ENCODE measurements around the gene KNDC1. TPM values are rescaled to one million over a fixed set of nuclear protein-coding genes. Genes with fewer than 3 reads are reported as not detected.

KNDC1 gene
- total and polyA plus RNA-seq, 8 donors: 0.05 to 1.7 (median 0.58) TPM; not detected in 1

DNA sequence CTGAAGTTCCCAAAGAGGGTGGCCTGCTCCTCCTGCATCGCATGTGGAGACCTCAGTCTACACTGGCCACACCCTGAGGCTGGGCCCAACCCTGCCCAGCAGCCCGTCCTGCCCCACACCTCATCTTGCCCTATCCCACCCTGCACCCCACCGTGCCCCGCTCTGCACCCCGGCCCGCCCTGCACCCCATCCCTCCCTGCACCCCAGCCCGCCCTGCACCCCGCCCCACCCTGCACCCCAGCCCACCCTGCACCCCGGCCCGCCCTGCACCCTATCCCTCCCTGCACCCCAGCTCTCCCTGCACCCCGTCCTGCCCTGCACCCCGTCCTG lies 92.2 kb downstream of the KNDC1 start:
- no peak for TF ChIP-seq POLR2AphosphoS5 (IDR thresholded peaks at IDR 0.05)
- no peak for TF ChIP-seq EP300 (IDR thresholded peaks at IDR 0.05)
- TF ChIP-seq CTCF (IDR thresholded peaks at IDR 0.05): no peak
- no peak for TF ChIP-seq POLR2A (IDR thresholded peaks at IDR 0.05)
- peaks cover 0 to 57% (median 13%) of the 10 kb centered on the region in 3 donors for H3K27me3 ChIP-seq
- H3K4me3 ChIP-seq: no peak overlapping the region
- H3K9me3 ChIP-seq: no peaks in the 10 kb centered on the region
- DNase-seq: no peak
- no peak overlapping the region for H3K27ac ChIP-seq
- H3K4me1 ChIP-seq: peaks cover 1 to 3% (median 2%) of the 10 kb centered on the region in 4 donors
- 57 to 75% (median 71%) methylated on average over 8 to 12 of the region's 12 CpGs for WGBS, 5 donors
- H3K36me3 ChIP-seq: no peaks in the 10 kb centered on the region
- intact Hi-C loops (cut with DNase I; ENCODE audit: low total_unique reads): no loop called here

DNA sequence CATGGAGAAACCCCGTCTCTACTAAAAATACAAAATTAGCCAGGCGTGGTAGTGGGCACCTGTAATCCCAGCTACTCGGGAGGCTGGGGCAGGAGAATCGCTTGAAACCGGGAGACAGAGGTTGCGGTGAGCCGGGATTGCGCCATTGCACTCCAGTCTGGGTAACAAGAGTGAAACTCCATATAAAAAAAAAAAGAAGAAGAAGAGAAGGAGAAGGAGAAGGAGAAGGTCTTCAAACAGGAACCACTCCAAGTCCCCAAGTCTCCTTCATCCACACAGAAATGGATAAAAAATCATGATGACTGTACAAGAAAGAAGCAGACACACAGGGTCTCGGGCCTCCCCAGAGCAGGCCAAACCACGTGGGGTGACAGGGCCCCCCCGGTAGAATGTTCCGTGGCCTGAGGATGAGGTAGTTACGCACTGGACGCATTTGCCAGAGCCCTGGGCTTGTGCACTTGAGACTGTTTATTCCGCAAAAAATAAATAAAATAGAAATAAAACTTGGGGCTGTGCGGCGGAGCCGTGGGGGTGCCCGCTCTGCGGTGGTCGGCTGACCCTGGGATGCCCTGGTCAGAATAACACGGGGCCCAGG lies 93.4 kb downstream of the KNDC1 start:
- Histone ChIP-seq H3K27me3 (peaks cover 0 to 44% (median 8%) of the 10 kb centered on the region in 3 donors), H3K4me3 (no peak overlapping the region), H3K36me3 (no peaks in the 10 kb centered on the region), H3K27ac (no peak overlapping the region), H3K4me1 (peaks cover 14 to 15% (median 15%) of the 10 kb centered on the region in 4 donors), H3K9me3 (no peaks in the 10 kb centered on the region)
- DNase-seq: no peak
- no peak for TF ChIP-seq CTCF (IDR thresholded peaks at IDR 0.05)
- no peak for TF ChIP-seq EP300 (IDR thresholded peaks at IDR 0.05)
- TF ChIP-seq POLR2A (IDR thresholded peaks at IDR 0.05): no peak
- no peak for TF ChIP-seq POLR2AphosphoS5 (IDR thresholded peaks at IDR 0.05)
- intact Hi-C loops (cut with DNase I; ENCODE audit: low total_unique reads): no loop called here
- 80 to 87% (median 85%) methylated on average over 22 of the region's 22 CpGs for WGBS, 5 donors

DNA sequence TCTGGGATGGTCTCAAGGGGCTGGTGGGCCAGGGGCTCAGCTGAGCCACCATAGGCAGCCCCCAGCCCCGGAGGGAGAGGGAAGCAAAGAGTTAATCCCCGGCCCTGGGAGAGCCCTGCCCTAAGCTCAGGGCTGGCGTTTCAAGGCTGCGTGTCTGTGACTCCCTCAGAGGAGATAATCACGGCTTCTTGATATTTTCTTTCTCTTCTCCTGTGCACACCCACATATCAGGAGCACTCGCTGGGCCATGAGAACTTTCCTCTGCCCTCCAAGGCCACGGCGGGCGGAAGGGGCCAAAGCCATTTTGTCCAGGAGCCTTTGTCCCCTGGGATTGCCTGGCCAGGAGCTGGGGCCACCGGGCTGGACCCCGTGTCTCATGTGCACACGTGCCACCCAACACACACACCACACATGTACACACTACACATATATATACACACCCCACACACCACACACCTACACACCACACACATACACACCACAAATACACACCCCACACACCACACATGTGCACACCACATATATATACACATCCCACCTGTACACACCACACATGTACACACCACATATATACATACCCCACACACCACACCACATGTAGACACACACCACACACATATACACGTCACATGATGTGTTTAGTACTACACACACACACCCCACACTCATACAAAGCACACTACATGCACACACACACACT lies 94.6 kb downstream of the KNDC1 start:
- Histone ChIP-seq H3K4me3 (no peak overlapping the region), H3K36me3 (no peaks in the 10 kb centered on the region), H3K27ac (no peak overlapping the region), H3K27me3 (peaks cover 0 to 33% (median 8%) of the 10 kb centered on the region in 3 donors), H3K4me1 (peaks cover 25 to 27% (median 26%) of the 10 kb centered on the region in 4 donors), H3K9me3 (no peaks in the 10 kb centered on the region)
- no peak for DNase-seq
- intact Hi-C loops (cut with DNase I; ENCODE audit: low total_unique reads): loop anchor here (5.0 kb wide), 1 partner anchor 58 kb away; no protein-coding TSS in a partner anchor
- no peak for TF ChIP-seq EP300 (IDR thresholded peaks at IDR 0.05)
- TF ChIP-seq CTCF (IDR thresholded peaks at IDR 0.05): no peak
- no peak for TF ChIP-seq POLR2A (IDR thresholded peaks at IDR 0.05)
- no peak for TF ChIP-seq POLR2AphosphoS5 (IDR thresholded peaks at IDR 0.05)
- 54 to 64% (median 61%) methylated on average over 11 to 13 of the region's 13 CpGs for WGBS, 5 donors

- 91 to 96% (median 92%) methylated on average over 7 to 15 of the region's 15 CpGs for WGBS, 5 donors
- intact Hi-C loops (cut with DNase I; ENCODE audit: low total_unique reads): loop anchor here (5.0 kb wide), 1 partner anchor 57 kb away; no protein-coding TSS in a partner anchor
- Histone ChIP-seq H3K27ac (no peak overlapping the region), H3K4me3 (no peak overlapping the region), H3K4me1 (peaks cover 28 to 34% (median 34%) of the 10 kb centered on the region in 4 donors), H3K9me3 (no peaks in the 10 kb centered on the region), H3K36me3 (no peaks in the 10 kb centered on the region), H3K27me3 (peaks cover 0 to 26% (median 8%) of the 10 kb centered on the region in 3 donors)
- no peak for DNase-seq
- TF ChIP-seq EP300 (IDR thresholded peaks at IDR 0.05) (no peak), POLR2A (IDR thresholded peaks at IDR 0.05) (no peak), CTCF (IDR thresholded peaks at IDR 0.05) (no peak), POLR2AphosphoS5 (IDR thresholded peaks at IDR 0.05) (no peak)
These were observed 95.3 kb downstream of the KNDC1 start for GRCh38 chr10:133255323-133255722.
